ENCODE data around the gene CBY1.
"Not testable (repeated sequence)": the region's sequence is repeated elsewhere in the genome, so short reads cannot be mapped to it uniquely, and the experiment has no call there.

CBY1 gene

DNA sequence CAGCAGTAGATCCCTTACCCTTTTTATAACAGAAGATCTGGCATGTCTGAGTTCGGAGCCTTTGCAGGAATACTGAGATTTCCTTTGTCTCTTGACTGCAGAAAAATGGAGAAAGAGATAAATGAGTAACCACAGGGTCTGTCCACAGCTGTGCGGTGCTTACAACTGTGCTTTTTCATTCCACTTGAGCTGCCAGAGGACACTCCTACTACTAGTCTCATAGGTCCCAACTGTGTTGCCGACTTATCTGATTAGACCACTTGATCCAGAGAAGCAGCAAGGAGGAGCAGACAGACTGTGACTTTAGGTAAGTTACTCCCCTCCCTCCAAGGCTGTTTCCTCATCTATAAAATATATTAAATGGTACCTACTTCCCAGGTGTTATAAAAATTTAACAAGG is 17.7 kb upstream of the CBY1 start:
- no peaks in the 10 kb centered on the region; the same call in 1 of the 2 replicates for H3K9me3 ChIP-seq
- no peaks in the 10 kb centered on the region for H3K27me3 ChIP-seq
- TF ChIP-seq CTCF (IDR thresholded peaks at IDR 0.05; ENCODE audit: low read depth, low read length) = no peak
- no peaks in the 10 kb centered on the region for H3K4me1 ChIP-seq
- no peak overlapping the region for H3K4me3 ChIP-seq (ENCODE audit: low read depth, low read length)
- DNase-seq = no peak
- H3K36me3 ChIP-seq = no peaks in the 10 kb centered on the region

DNA sequence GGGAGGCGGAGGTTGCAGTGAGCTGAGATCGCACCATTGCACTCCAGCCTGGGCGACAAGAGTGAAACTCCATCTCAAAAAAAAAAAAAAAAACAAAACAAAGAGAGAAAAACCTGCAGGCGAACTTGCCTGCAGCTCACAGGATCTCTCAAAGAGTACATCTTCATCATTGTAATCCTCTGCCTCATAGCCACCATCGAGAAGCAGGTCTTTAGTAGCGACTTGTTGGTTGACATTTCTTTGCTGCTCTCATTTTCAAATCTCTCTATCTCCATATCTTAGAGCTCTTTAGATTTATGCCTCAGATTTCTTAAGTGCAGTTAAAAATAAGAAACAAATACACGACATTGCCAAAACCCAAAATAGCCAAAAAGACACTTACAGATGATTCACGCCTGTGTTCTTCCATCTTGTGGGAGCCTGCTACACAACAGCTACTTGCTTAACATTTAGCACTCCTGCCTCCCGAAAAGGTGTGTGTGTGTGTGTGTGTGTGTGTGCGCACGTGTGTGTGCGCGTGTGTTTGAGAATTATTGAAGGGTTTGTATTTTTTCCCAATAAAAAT is 14.9 kb upstream of the CBY1 start:
- Histone ChIP-seq H3K4me3 (ENCODE audit: low read depth, low read length) (no peak overlapping the region), H3K9me3 (no peaks in the 10 kb centered on the region; the same call in 1 of the 2 replicates), H3K4me1 (no peaks in the 10 kb centered on the region), H3K27me3 (no peaks in the 10 kb centered on the region), H3K36me3 (no peaks in the 10 kb centered on the region)
- TF ChIP-seq CTCF (IDR thresholded peaks at IDR 0.05; ENCODE audit: low read depth, low read length) = no peak
- no peak for DNase-seq

DNA sequence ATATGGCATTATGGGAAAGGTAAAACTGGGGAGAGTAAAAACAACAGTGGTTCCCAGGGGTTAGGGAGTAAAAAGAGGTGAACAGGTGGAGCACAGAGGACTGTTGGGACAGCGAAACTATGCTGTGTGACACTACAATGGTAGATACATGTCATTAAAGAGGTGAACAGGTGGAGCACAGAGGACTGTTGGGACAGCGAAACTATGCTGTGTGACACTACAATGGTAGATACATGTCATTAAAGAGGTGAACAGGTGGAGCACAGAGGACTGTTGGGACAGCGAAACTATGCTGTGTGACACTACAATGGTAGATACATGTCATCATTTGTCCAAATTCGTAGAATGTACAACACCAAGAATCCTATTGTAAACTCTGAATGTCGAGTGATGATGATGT is 12.2 kb upstream of the CBY1 start:
- H3K27me3 ChIP-seq; H3K4me3 ChIP-seq (ENCODE audit: low read depth, low read length); H3K4me1 ChIP-seq; H3K9me3 ChIP-seq; H3K36me3 ChIP-seq; DNase-seq: not testable (repeated sequence)

GRCh38 chr22:38645430-38645829 is 11.0 kb upstream of the CBY1 start:
- H3K27me3 ChIP-seq = no peaks in the 10 kb centered on the region
- no peak for DNase-seq
- no peak for TF ChIP-seq CTCF (IDR thresholded peaks at IDR 0.05; ENCODE audit: low read depth, low read length)
- no peaks in the 10 kb centered on the region; the same call in 1 of the 2 replicates for H3K9me3 ChIP-seq
- no peaks in the 10 kb centered on the region for H3K4me1 ChIP-seq
- no peak overlapping the region for H3K4me3 ChIP-seq (ENCODE audit: low read depth, low read length)
- H3K36me3 ChIP-seq = 0 out of 2 replicates have a peak, but pooled peaks cover 3% of the 10 kb centered on the region

DNA sequence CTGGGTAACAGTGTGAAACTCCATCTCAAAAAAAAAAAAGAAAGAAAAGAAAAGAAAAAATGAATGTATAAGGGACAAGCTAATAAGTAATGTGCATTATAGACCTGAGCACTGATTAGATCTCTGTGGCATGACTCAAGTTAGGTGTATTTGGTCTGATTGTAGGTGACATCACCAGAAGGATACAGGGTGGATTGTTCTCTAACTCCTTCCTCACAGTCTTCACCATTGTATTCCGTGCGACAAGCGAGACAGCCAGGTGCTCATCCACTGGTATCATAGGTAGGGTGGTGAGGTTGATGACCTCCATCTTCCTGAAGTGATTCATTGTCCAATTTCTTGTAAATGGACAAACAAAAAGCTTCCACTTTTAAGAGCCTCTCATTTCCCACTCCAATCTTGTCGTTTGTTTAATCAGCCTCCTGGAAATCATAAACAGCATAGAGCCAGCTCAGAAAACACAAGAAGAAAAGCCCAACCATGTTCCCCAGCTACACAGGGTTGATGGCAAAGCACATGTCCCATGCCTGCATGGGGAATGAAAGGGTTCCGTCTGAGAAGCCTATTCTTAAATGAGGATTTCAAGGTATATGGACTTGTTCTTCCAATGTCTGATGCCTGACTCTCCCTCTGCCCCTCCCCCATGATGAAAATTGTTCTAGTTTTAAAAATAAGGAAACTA is 6.5 kb upstream of the CBY1 start:
- no peak for DNase-seq
- no peak for TF ChIP-seq CTCF (IDR thresholded peaks at IDR 0.05; ENCODE audit: low read depth, low read length)
- Histone ChIP-seq H3K4me3 (ENCODE audit: low read depth, low read length) (no peak overlapping the region), H3K4me1 (no peaks in the 10 kb centered on the region), H3K36me3 (0 out of 2 replicates have a peak, but pooled peaks cover 3% of the 10 kb centered on the region), H3K27me3 (no peaks in the 10 kb centered on the region), H3K9me3 (no peaks in the 10 kb centered on the region)

GRCh38 chr22:38652859-38653258 is 3.6 kb upstream of the CBY1 start:
- no peaks in the 10 kb centered on the region for H3K27me3 ChIP-seq
- H3K4me1 ChIP-seq = no peaks in the 10 kb centered on the region
- no peaks in the 10 kb centered on the region for H3K36me3 ChIP-seq
- no peak overlapping the region for H3K4me3 ChIP-seq (ENCODE audit: low read depth, low read length)
- no peak for TF ChIP-seq CTCF (IDR thresholded peaks at IDR 0.05; ENCODE audit: low read depth, low read length)
- H3K9me3 ChIP-seq = no peaks in the 10 kb centered on the region
- no peak for DNase-seq

Measured in BE2C (cell line).